H1 (cell line): ENCODE data around the gene LMTK2. TPM values are rescaled to one million over a fixed set of nuclear protein-coding genes. Genes with fewer than 3 reads are reported as not detected.

ENCODE experiments used
- CTCF ChIA-PET: fragments of 300-600 bp; sonication (Branson Sonifier 250); formaldehyde crosslinking; loops from one replicate; lab custom pipeline; 2021; ENCODE audit not compliant: partially characterized antibody; lab: Charles Lee
- POLR2A ChIA-PET: fragments of 300-600 bp; sonication (Branson Sonifier 250); formaldehyde crosslinking; loops from one replicate; lab custom pipeline; 2021; ENCODE audit warnings: inconsistent platforms; ENCODE audit not compliant: partially characterized antibody; lab: Charles Lee
- DNase-seq, 2 experiments: peaks; one replicate each; pipeline versions ENCODE4 v3.0.0 to v3.0.0-alpha.2; 2010 to 2022; ENCODE audit warnings: low spot score in 2 of 2, low read depth in 1 of 2, mixed read lengths in 1 of 2
- FAIRE-seq: peaks from 2 replicates; lab custom pipeline; 2011; peaks lifted over from hg19 to GRCh38; lab: Jason Lieb, UNC
- H2AFZ ChIP-seq: 2 replicates; pipeline ENCODE4 v1.8.1; 2012; ENCODE audit warnings: low read length, inconsistent platforms
- H2AK5ac ChIP-seq: 2 replicates; pipeline ENCODE4 v1.6.1; 2013; ENCODE audit warnings: low read depth, low read length
- H2BK120ac ChIP-seq: replicated peaks from 2 replicates; pipeline ENCODE3; 2013; ENCODE audit warnings: low read depth, low read length, inconsistent platforms
- H2BK12ac ChIP-seq: 2 replicates; pipeline ENCODE4 v1.6.1; 2013; ENCODE audit warnings: low read depth, low read length
- H2BK15ac ChIP-seq: 2 replicates; pipeline ENCODE4 v1.6.1; 2013; ENCODE audit warnings: low read length
- H2BK20ac ChIP-seq: 2 replicates; pipeline ENCODE4 v1.6.1; 2013; ENCODE audit warnings: low read length
- H2BK5ac ChIP-seq: 2 replicates; pipeline ENCODE4 v1.6.1; 2013; ENCODE audit warnings: low read depth, low read length
- H3K14ac ChIP-seq: 2 replicates; pipeline ENCODE4 v1.6.1; 2013; ENCODE audit warnings: inconsistent platforms; ENCODE audit not compliant: insufficient read length
- H3K18ac ChIP-seq: 2 replicates; pipeline ENCODE4 v1.6.1; 2013; ENCODE audit warnings: low read length; ENCODE audit errors: extremely low read depth
- H3K23ac ChIP-seq: 2 replicates; pipeline ENCODE4 v1.6.1; 2013; ENCODE audit warnings: inconsistent platforms; ENCODE audit not compliant: insufficient read length
- H3K23me2 ChIP-seq: 2 replicates; pipeline ENCODE4 v1.6.1; 2013; ENCODE audit warnings: low read depth, low read length
- H3K27ac ChIP-seq: 2 replicates; pipeline ENCODE4 v1.6.1; 2011; ENCODE audit warnings: low read depth, low read length, inconsistent platforms
- H3K27me3 ChIP-seq, 4 experiments: replicated peaks in 1 of 4; 1 replicate in 1 of 4; 2 replicates in 3 of 4; pipeline versions ENCODE4 v1.6.1 to v1.8.1; 2011 to 2013; ENCODE audit warnings: low read length in 3 of 4, mild to moderate bottlenecking in 3 of 4, inconsistent platforms in 2 of 4, mixed read lengths in 2 of 4, moderate library complexity in 1 of 4; ENCODE audit not compliant: control insufficient read depth in 3 of 4, insufficient read depth in 3 of 4; ENCODE audit errors: extremely low read depth in 1 of 4
- H3K36me3 ChIP-seq, 4 experiments: 2 replicates each; pipeline versions ENCODE4 v1.6.1 to v1.8.1; 2011 to 2013; ENCODE audit warnings: mild to moderate bottlenecking in 4 of 4, low read length in 3 of 4, moderate library complexity in 2 of 4, control low read depth in 1 of 4, inconsistent platforms in 1 of 4; ENCODE audit not compliant: insufficient read depth in 4 of 4, control insufficient read depth in 2 of 4
- H3K4ac ChIP-seq: replicated peaks from 2 replicates; pipeline ENCODE3; 2013; ENCODE audit warnings: low read length, low read depth, mixed read lengths, inconsistent platforms; ENCODE audit not compliant: insufficient read length
- H3K4me1 ChIP-seq, 4 experiments: replicated peaks in 1 of 4; 1 replicate in 1 of 4; 2 replicates in 3 of 4; pipeline versions ENCODE4 v1.6.1 to v1.8.1; 2011 to 2013; ENCODE audit warnings: low read length in 3 of 4, inconsistent platforms in 2 of 4, mixed read lengths in 1 of 4; ENCODE audit not compliant: insufficient read depth in 4 of 4, control insufficient read depth in 3 of 4
- H3K4me2 ChIP-seq, 2 experiments: 2 replicates each; pipeline versions ENCODE4 v1.6.1 to v1.8.1; 2011 to 2013; ENCODE audit warnings: low read depth in 2 of 2, low read length in 2 of 2, control low read depth in 1 of 2, inconsistent platforms in 1 of 2, mild to moderate bottlenecking in 1 of 2; ENCODE audit not compliant: insufficient read depth in 1 of 2
- H3K4me3 ChIP-seq, 4 experiments: fragments of 200-600, 300-600 bp in 1 of 4; sonication (generic), shearing (Covaris generic), sonication (Bioruptor Twin) in 1 of 4; 2 replicates each; pipeline versions ENCODE4 v1.5.1 to v1.8.1; 2011 to 2016; ENCODE audit warnings: low read length in 4 of 4, low read depth in 3 of 4, control low read depth in 2 of 4, inconsistent platforms in 2 of 4, mild to moderate bottlenecking in 2 of 4, mixed read lengths in 1 of 4, moderate library complexity in 1 of 4; ENCODE audit not compliant: insufficient read depth in 2 of 4; ENCODE audit errors: extremely low read depth in 1 of 4
- H3K56ac ChIP-seq: replicated peaks from 2 replicates; pipeline ENCODE3; 2013; ENCODE audit warnings: low read depth, mild to moderate bottlenecking, mixed read lengths, low read length, inconsistent platforms; ENCODE audit not compliant: insufficient read length
- H3K79me1 ChIP-seq: 2 replicates; pipeline ENCODE4 v1.6.1; 2013; ENCODE audit warnings: low read depth, low read length, control low read depth
- H3K79me2 ChIP-seq, 2 experiments: 2 replicates each; pipeline versions ENCODE4 v1.6.1 to v1.8.1; 2012 to 2013; ENCODE audit warnings: low read length in 2 of 2, mild to moderate bottlenecking in 2 of 2, inconsistent platforms in 1 of 2; ENCODE audit not compliant: insufficient read depth in 2 of 2, control insufficient read depth in 1 of 2
- H3K9ac ChIP-seq, 4 experiments: replicated peaks in 1 of 4; 1 replicate in 1 of 4; 2 replicates in 3 of 4; pipeline versions ENCODE4 v1.6.1 to v1.8.1; 2011 to 2013; ENCODE audit warnings: low read depth in 3 of 4, low read length in 3 of 4, control low read depth in 2 of 4, mild to moderate bottlenecking in 2 of 4, moderate library complexity in 2 of 4, inconsistent platforms in 1 of 4; ENCODE audit errors: extremely low read depth in 1 of 4
- H3K9me3 ChIP-seq, 2 experiments: 2 replicates each; pipeline versions ENCODE4 v1.6.1 to v1.8.1; 2012 to 2013; ENCODE audit warnings: mild to moderate bottlenecking in 2 of 2, moderate library complexity in 2 of 2, control low read depth in 1 of 2, inconsistent platforms in 1 of 2, low read depth in 1 of 2, low read length in 1 of 2, mixed read lengths in 1 of 2; ENCODE audit not compliant: insufficient read depth in 2 of 2
- H4K20me1 ChIP-seq, 2 experiments: replicated peaks in 1 of 2; 2 replicates each; pipeline versions ENCODE3 to v1.8.1; 2011 to 2013; ENCODE audit warnings: inconsistent platforms in 2 of 2, low read length in 2 of 2, mild to moderate bottlenecking in 1 of 2; ENCODE audit not compliant: insufficient read depth in 2 of 2, control insufficient read depth in 1 of 2
- H4K5ac ChIP-seq: 2 replicates; pipeline ENCODE4 v1.6.1; 2013; ENCODE audit warnings: low read length, low read depth, mixed read lengths, inconsistent platforms; ENCODE audit not compliant: insufficient read length
- H4K8ac ChIP-seq: 2 replicates; pipeline ENCODE4 v1.8.0; 2013; ENCODE audit warnings: mild to moderate bottlenecking, moderate library complexity, low read length, inconsistent platforms; ENCODE audit not compliant: insufficient read depth; ENCODE audit errors: extremely low read depth
- H4K91ac ChIP-seq: replicated peaks from 2 replicates; pipeline ENCODE3; 2013; ENCODE audit warnings: low read length, mixed read lengths, inconsistent platforms; ENCODE audit not compliant: insufficient read length
- BRCA1 ChIP-seq: IDR thresholded peaks from 2 replicates; pipeline ENCODE4 v1.6.1; 2012; ENCODE audit warnings: low read depth, low read length, improper control_type of control experiment
- CBX5 ChIP-seq: fragments of 300-800, 300-1000 bp; sonication (generic); IDR thresholded peaks from 2 replicates; pipeline ENCODE4 v1.7.1; 2016; ENCODE audit warnings: antibody characterized with exemption, low read length, low read depth
- EP300 ChIP-seq, 2 experiments: IDR thresholded peaks; 1 replicate in 1 of 2; 2 replicates in 1 of 2; pipeline ENCODE4 v1.6.1; 2011 to 2012; ENCODE audit warnings: low read depth in 2 of 2, low read length in 2 of 2, mild to moderate bottlenecking in 2 of 2, borderline replicate concordance in 1 of 2, inconsistent platforms in 1 of 2, moderate library complexity in 1 of 2
- GTF2F1 ChIP-seq: IDR thresholded peaks from 2 replicates; pipeline ENCODE4 v1.6.1; 2012; ENCODE audit warnings: low read depth, low read length, improper control_type of control experiment, borderline replicate concordance
- KDM4A ChIP-seq: IDR thresholded peaks from one replicate; pipeline ENCODE4 v1.7.1; 2012; ENCODE audit warnings: low read depth, mild to moderate bottlenecking, moderate library complexity, low read length, inconsistent platforms; ENCODE audit not compliant: severe bottlenecking
- NANOG ChIP-seq: IDR thresholded peaks from 2 replicates; pipeline ENCODE4 v1.6.1; 2011; ENCODE audit warnings: low read length, low read depth, mild to moderate bottlenecking, inconsistent platforms; ENCODE audit not compliant: insufficient read depth, poor library complexity, severe bottlenecking
- RXRA ChIP-seq: IDR thresholded peaks from 2 replicates; pipeline ENCODE4 v1.6.1; 2011; ENCODE audit warnings: low read depth, mild to moderate bottlenecking, low read length, moderate library complexity; ENCODE audit not compliant: insufficient read depth
- SIX5 ChIP-seq: IDR thresholded peaks from 2 replicates; pipeline ENCODE4 v1.6.1; 2011; ENCODE audit warnings: mild to moderate bottlenecking, low read depth, low read length
- SP1 ChIP-seq: IDR thresholded peaks from 2 replicates; pipeline ENCODE4 v1.6.1; 2011; ENCODE audit warnings: low read depth, low read length
- SP2 ChIP-seq: IDR thresholded peaks from 2 replicates; pipeline ENCODE4 v1.6.1; 2012; ENCODE audit warnings: mild to moderate bottlenecking, low read length, inconsistent platforms
- WGBS, 2 experiments: shearing (Covaris generic) in 1 of 2; methylation state at CpG; one replicate each; pipeline versions ENCODE4 v1.1.6 to v1.1.7; 2013 to 2015; ENCODE audit warnings: low lambda C conversion rate in 2 of 2, mixed read lengths in 2 of 2, inconsistent platforms in 1 of 2, low coverage in 1 of 2, missing lambda C conversion rate in 1 of 2; ENCODE audit not compliant: insufficient replicate concordance in 2 of 2, insufficient coverage in 1 of 2, insufficient read length in 1 of 2; ENCODE audit errors: extremely low coverage in 1 of 2, missing lambda C conversion rate in 1 of 2; 5-methylcytosine and 5-hydroxymethylcytosine counted together
- polyA plus RNA-seq, 7 experiments: library from polyadenylated mRNA; depleted of rRNA in 3 of 7; stranded (reverse) in 5 of 7; unstranded in 2 of 7; fragments of >200 nt in 5 of 7; fragments of 200-250 nt in 2 of 7; gene quantifications; 1 replicate in 5 of 7; 2 replicates in 1 of 7; 4 replicates in 1 of 7; pipeline versions ENCODE4 v1.2.1 to v1.2.3, GENCODE V29; 2011 to 2013; ENCODE audit warnings: missing spikeins in 2 of 7, mixed read lengths in 2 of 7
- total RNA-seq: library from RNA; stranded (reverse); fragmentation: NEBNext Ultra II Directional; extraction: Animal tissue kit (Norgen Biotek cat#: 25700); gene quantifications from 2 replicates; pipeline ENCODE4 v1.2.1, GENCODE V29; 2021
- TF ChIP-seq, protein P1 (sequence below): IDR thresholded peaks from 2 replicates; pipeline ENCODE4 v1.6.1; 2011; ENCODE audit warnings: low read length, improper control_type of control experiment

Gene LMTK2
- total and polyA plus RNA-seq, 2 of the 8 experiments (the other 6 are each of a cell fraction or from before 2014, with no cell fraction given): 9.7 to 30.7 TPM

DNA sequence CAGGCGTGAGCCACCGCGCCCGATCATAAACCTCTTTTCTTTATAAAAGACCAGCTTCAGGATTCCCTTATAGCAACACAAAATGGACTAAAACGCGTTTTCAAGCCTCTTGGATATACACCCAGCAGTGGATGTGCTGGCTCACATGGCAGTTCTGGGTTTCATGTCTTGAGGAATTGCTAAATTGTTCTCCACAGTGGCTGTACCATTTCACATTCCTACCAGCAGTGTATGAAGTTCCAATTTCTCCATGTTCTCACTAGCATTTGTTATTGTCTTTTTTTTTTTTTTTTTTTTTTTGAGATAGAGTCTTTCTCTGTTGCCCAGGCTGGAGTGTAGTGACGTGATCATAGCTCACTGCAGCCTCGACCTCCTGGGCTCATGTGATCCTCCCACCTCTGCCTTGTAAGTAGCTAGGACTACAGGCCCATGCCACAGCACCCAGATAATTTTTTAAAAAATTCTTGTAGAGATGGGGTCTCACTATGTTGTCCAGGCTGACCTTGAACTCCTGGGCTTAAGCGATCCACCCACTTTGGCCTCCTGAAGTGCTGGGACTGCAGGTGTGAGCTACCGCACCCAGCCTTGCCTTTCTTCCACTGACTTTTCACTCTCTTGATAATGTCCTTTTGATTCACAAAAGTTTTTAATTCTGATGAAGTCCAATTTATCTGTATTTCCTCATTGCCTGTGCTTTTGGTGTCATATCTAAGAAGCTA is 127.9 kb downstream of the LMTK2 start:
- no peak overlapping the region for H3K56ac ChIP-seq
- POLR2A ChIA-PET: interaction anchor here (0.9 to 1.4 kb wide), 3 partner anchors 13 to 33 kb away, joined by 3 to 4 read pairs (median 3); no protein-coding TSS in a partner anchor
- H3K79me2 ChIP-seq: no peaks in the 10 kb centered on the region
- no peak for DNase-seq
- H2BK20ac ChIP-seq: no peak overlapping the region
- peaks cover 2 to 4% of the 10 kb centered on the region in 2 experiments for H4K20me1 ChIP-seq
- H2BK12ac ChIP-seq: no peak overlapping the region
- H2AFZ ChIP-seq: no peak overlapping the region
- FAIRE-seq: no peak
- TF ChIP-seq SP1 (no peak), CBX5 (no peak), BRCA1 (no peak), SP2 (no peak), KDM4A (no peak), NANOG (no peak), SIX5 (no peak), RXRA (no peak), GTF2F1 (no peak), EP300 (IDR thresholded peaks at IDR 0.05; ENCODE audit: borderline replicate concordance in 1 of 2, low read depth in 2 of 2, low read length in 2 of 2) (no peak)
- TF ChIP-seq, protein P1, sequence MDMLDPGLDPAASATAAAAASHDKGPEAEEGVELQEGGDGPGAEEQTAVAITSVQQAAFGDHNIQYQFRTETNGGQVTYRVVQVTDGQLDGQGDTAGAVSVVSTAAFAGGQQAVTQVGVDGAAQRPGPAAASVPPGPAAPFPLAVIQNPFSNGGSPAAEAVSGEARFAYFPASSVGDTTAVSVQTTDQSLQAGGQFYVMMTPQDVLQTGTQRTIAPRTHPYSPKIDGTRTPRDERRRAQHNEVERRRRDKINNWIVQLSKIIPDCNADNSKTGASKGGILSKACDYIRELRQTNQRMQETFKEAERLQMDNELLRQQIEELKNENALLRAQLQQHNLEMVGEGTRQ: no peak
- H3K18ac ChIP-seq: no peak overlapping the region
- no peaks in the 10 kb centered on the region for H3K79me1 ChIP-seq
- H2BK15ac ChIP-seq: no peak overlapping the region
- no peak overlapping the region for H3K14ac ChIP-seq
- H4K5ac ChIP-seq: no peak overlapping the region
- H4K91ac ChIP-seq: no peak overlapping the region
- H2BK5ac ChIP-seq: no peak overlapping the region
- H3K9me3 ChIP-seq: no peaks in the 10 kb centered on the region
- 91% methylated on average over 10 of the region's 10 CpGs; no CpG with 5 or more reads in 1 of the 2 experiments for WGBS, 2 experiments
- no peak overlapping the region for H3K4me2 ChIP-seq
- H4K8ac ChIP-seq: no peak overlapping the region
- H3K9ac ChIP-seq: no peak overlapping the region
- H3K4me1 ChIP-seq: no peaks in the 10 kb centered on the region; a peak in 2 of 7 replicates
- no peak overlapping the region for H2BK120ac ChIP-seq
- H2AK5ac ChIP-seq: no peak overlapping the region
- CTCF ChIA-PET: interaction anchor here (1.9 to 3.1 kb wide), 3 partner anchors 9 to 213 kb away, joined by 4 to 9 read pairs (median 5); no protein-coding TSS in a partner anchor
- H3K4me3 ChIP-seq: no peak overlapping the region
- no peak overlapping the region for H3K27ac ChIP-seq
- no peaks in the 10 kb centered on the region for H3K23me2 ChIP-seq
- H3K36me3 ChIP-seq: no peaks in the 10 kb centered on the region
- no peak overlapping the region for H3K4ac ChIP-seq
- no peaks in the 10 kb centered on the region for H3K27me3 ChIP-seq
- no peak overlapping the region for H3K23ac ChIP-seq
